Smooth muscle cell (in vitro differentiated cells): ENCODE data around the gene GCNT2. TPM values are rescaled to one million over a fixed set of nuclear protein-coding genes. Genes with fewer than 3 reads are reported as not detected.
"Not testable (repeated sequence)": the region's sequence is repeated elsewhere in the genome, so short reads cannot be mapped to it uniquely, and the experiment has no call there.

ENCODE experiments used
- DNase-seq: peaks from one replicate; lab custom pipeline; 2025; ENCODE audit not compliant: unreplicated experiment; lab: John Stamatoyannopoulos, UW
- H2AFZ ChIP-seq: fragments of 200-600 bp; sonication (generic); 2 replicates; pipeline ENCODE4 v1.6.0; 2016; ENCODE audit warnings: antibody characterized with exemption, low read depth, mild to moderate bottlenecking
- H3F3A ChIP-seq: fragments of 200-600 bp; sonication (generic); 2 replicates; pipeline ENCODE4 v1.6.0; 2017; ENCODE audit warnings: antibody characterized with exemption, low read depth
- H3K27ac ChIP-seq: fragments of 200-600 bp; sonication (generic); 2 replicates; pipeline ENCODE4 v1.5.1; 2016; ENCODE audit warnings: low read depth, mild to moderate bottlenecking
- H3K27me3 ChIP-seq: fragments of 200-600 bp; sonication (generic); 2 replicates; pipeline ENCODE4 v1.6.1; 2016; ENCODE audit warnings: low read depth, mild to moderate bottlenecking
- H3K36me3 ChIP-seq: fragments of 200-600 bp; sonication (generic); 2 replicates; pipeline ENCODE4 v1.5.1; 2016; ENCODE audit warnings: low read depth
- H3K4me1 ChIP-seq: fragments of 200-600 bp; sonication (generic); 2 replicates; pipeline ENCODE4 v1.5.1; 2016; ENCODE audit warnings: low read depth
- H3K4me2 ChIP-seq: fragments of 200-600 bp; sonication (generic); 2 replicates; pipeline ENCODE4 v1.6.0; 2016; ENCODE audit warnings: mild to moderate bottlenecking
- H3K4me3 ChIP-seq: fragments of 200-600 bp; sonication (generic); 2 replicates; pipeline ENCODE4 v1.5.1; 2016; ENCODE audit warnings: mild to moderate bottlenecking
- H3K79me2 ChIP-seq: fragments of 200-600 bp; sonication (generic); 2 replicates; pipeline ENCODE4 v1.6.0; 2016; ENCODE audit warnings: low read depth, mild to moderate bottlenecking
- H3K9ac ChIP-seq: fragments of 200-600 bp; sonication (generic); 2 replicates; pipeline ENCODE4 v1.6.0; 2016; ENCODE audit warnings: low read depth
- H3K9me3 ChIP-seq: fragments of 200-600 bp; sonication (generic); replicated peaks from 2 replicates; pipeline ENCODE4 v1.5.1; 2016; ENCODE audit warnings: low read depth
- H4K20me1 ChIP-seq: fragments of 200-600 bp; sonication (generic); 2 replicates; pipeline ENCODE4 v1.6.0; 2016; ENCODE audit warnings: low read depth
- WGBS: methylation state at CpG from one replicate; pipeline ENCODE4 v1.1.7; 2016; ENCODE audit warnings: low lambda C conversion rate; 5-methylcytosine and 5-hydroxymethylcytosine counted together
- polyA plus RNA-seq: library from polyadenylated mRNA; unstranded; fragments of >200 nt; fragmentation: Nextera tagmentation; extraction: Ambion mirVana; gene quantifications from 2 replicates; pipeline ENCODE4 v1.2.1, GENCODE V29; 2016
- total RNA-seq: library from RNA; depleted of rRNA; stranded (reverse); fragments of >200 nt; gene quantifications from 2 replicates; pipeline ENCODE4 v1.2.3, GENCODE V29; 2014
- TF ChIP-seq, protein P1 (sequence below): fragments of 200-600 bp; sonication (generic); IDR thresholded peaks from 2 replicates; pipeline ENCODE4 v1.5.1; 2017; ENCODE audit warnings: borderline replicate concordance, mild to moderate bottlenecking, antibody characterized with exemption; ENCODE audit not compliant: insufficient read depth, poor library complexity, severe bottlenecking

Gene GCNT2
- total and polyA plus RNA-seq, 2 experiments from 2014 or later = 0.13 to 2.4 TPM

DNA sequence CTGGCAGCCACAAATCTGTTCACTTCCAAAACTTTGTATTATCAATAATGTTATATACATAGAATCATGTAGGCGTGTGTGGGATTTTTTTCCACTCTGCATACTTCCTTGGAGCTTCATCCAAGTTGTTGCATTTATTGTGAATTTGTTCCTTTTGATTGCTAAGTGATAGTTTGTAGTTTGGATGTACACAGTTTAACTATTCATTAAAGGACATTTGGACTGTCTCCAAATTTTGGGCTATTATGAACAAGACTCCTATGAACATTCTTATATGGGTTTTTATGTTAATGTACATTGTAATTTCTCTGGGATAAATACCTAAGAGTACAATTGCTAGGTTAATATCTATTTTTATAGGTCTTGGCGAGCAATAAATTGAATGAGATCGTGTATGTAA, 36.2 kb upstream of the GCNT2 start:
- Histone ChIP-seq H3K36me3 (no peaks in the 10 kb centered on the region), H4K20me1 (no peaks in the 10 kb centered on the region), H3K4me2 (no peak overlapping the region), H3F3A (no peaks in the 10 kb centered on the region), H2AFZ (no peak overlapping the region), H3K79me2 (no peaks in the 10 kb centered on the region), H3K9ac (no peak overlapping the region), H3K4me1 (no peaks in the 10 kb centered on the region), H3K27ac (no peak overlapping the region), H3K4me3 (no peak overlapping the region), H3K9me3 (no peaks in the 10 kb centered on the region), H3K27me3 (peaks cover 12% of the 10 kb centered on the region)
- WGBS = 91% methylated on average over 3 of the region's 3 CpGs
- TF ChIP-seq, protein P1, sequence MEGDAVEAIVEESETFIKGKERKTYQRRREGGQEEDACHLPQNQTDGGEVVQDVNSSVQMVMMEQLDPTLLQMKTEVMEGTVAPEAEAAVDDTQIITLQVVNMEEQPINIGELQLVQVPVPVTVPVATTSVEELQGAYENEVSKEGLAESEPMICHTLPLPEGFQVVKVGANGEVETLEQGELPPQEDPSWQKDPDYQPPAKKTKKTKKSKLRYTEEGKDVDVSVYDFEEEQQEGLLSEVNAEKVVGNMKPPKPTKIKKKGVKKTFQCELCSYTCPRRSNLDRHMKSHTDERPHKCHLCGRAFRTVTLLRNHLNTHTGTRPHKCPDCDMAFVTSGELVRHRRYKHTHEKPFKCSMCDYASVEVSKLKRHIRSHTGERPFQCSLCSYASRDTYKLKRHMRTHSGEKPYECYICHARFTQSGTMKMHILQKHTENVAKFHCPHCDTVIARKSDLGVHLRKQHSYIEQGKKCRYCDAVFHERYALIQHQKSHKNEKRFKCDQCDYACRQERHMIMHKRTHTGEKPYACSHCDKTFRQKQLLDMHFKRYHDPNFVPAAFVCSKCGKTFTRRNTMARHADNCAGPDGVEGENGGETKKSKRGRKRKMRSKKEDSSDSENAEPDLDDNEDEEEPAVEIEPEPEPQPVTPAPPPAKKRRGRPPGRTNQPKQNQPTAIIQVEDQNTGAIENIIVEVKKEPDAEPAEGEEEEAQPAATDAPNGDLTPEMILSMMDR = no peak
- DNase-seq = no peak

DNA sequence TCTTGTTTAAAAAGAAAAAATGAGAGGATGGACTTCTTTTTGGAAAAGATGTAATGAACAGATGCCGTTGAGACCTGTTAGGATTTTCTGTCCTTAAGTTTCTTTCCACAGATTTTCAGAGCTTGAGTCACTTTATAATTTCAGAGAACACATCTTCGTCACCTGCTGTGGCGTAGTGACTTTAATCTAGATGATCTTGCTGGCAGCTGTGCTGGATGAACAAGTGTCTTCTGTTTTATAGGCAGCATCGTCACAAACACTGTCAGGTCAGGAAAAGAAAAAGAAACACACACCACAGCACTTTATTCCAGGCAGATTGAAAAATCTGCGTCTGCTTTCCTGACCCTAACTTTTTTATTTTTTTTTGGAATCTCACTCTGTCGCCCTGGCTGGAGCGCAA, 35.7 kb upstream of the GCNT2 start:
- Histone ChIP-seq H3K4me1 (no peaks in the 10 kb centered on the region), H3K4me3 (no peak overlapping the region), H3K4me2 (no peak overlapping the region), H3K79me2 (no peaks in the 10 kb centered on the region), H2AFZ (no peak overlapping the region), H3K27me3 (peaks cover 16% of the 10 kb centered on the region), H3K9me3 (no peaks in the 10 kb centered on the region), H4K20me1 (no peaks in the 10 kb centered on the region), H3K36me3 (no peaks in the 10 kb centered on the region), H3K9ac (no peak overlapping the region), H3F3A (no peaks in the 10 kb centered on the region), H3K27ac (no peak overlapping the region)
- 93% methylated on average over 7 of the region's 7 CpGs for WGBS
- DNase-seq = no peak
- TF ChIP-seq, protein P1 = no peak

DNA sequence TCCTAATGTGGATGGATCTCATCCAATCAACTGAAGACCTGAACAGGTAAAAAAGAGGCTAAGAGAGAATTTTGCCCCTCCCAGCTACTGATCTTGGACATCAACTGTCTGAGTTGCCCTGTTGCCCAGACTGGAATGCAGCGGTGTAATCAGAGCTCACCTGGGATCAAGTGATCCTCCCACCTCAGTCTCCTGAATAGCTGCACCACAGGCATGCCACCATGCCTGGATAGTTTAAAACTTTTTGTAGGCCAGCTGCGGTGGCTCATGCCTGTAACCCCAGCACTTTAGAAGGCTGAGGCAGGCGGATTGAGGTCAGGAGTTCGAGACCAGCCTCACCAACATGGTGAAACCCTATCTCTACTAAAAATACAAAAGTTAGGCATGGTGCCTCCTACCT, 34.9 kb upstream of the GCNT2 start:
- DNase-seq = no peak
- 92% methylated on average over 4 of the region's 4 CpGs for WGBS
- Histone ChIP-seq H3F3A (no peaks in the 10 kb centered on the region), H3K4me1 (no peaks in the 10 kb centered on the region), H3K4me3 (no peak overlapping the region), H3K36me3 (no peaks in the 10 kb centered on the region), H3K9ac (no peak overlapping the region), H4K20me1 (no peaks in the 10 kb centered on the region), H3K27me3 (peaks cover 17% of the 10 kb centered on the region), H3K79me2 (no peaks in the 10 kb centered on the region), H3K4me2 (no peak overlapping the region), H3K27ac (no peak overlapping the region), H2AFZ (no peak overlapping the region), H3K9me3 (no peaks in the 10 kb centered on the region)
- TF ChIP-seq, protein P1 = no peak

DNA sequence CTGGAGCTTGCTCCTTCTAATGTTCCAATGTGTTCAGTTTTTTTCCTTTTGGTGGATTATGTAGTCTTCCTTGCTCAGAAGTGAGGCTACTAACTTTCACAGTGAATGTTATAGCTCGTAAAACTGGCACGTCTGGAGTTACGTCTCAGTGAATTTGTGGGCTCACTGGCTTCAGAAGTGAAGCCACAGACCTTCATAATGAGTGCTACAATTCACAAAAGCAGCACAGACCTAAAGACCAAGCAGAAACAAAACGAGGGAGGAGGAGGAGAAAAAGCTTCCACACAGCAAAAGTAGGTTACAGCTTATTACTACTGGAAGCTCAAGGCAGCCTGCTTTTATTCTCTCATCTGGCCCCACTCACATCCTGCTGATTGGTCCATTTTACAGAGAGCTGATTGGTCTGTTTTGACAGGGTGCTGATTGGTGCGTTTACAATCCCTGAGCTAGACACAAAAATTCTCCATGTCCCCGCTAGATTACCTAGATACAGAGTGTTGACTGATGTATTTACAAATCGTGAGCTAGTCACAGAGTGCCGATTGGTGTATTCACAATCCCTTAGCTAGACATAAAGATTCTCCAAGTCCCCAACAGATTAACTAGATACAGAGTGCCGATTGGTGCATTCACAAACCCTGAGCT, 34.1 kb upstream of the GCNT2 start:
- not testable (repeated sequence) for H3K27ac ChIP-seq, H3K79me2 ChIP-seq, H4K20me1 ChIP-seq, H3K4me2 ChIP-seq, H3K9ac ChIP-seq, DNase-seq, H3F3A ChIP-seq, H3K4me1 ChIP-seq, H2AFZ ChIP-seq, H3K9me3 ChIP-seq, H3K4me3 ChIP-seq, H3K36me3 ChIP-seq
- peaks cover 17% of the 10 kb centered on the region for H3K27me3 ChIP-seq
- WGBS = 67% methylated on average over 9 of the region's 9 CpGs
